Stomach smooth muscle (tissue), 2 donors: ENCODE data around the gene FARS2.

Source experiments
- H3K27ac ChIP-seq: one replicate; pipeline ENCODE4 v1.7.0; 2013; ENCODE audit warnings: mild to moderate bottlenecking, low read length, inconsistent platforms
- H3K27me3 ChIP-seq, 2 donors: one replicate each; pipeline ENCODE4 v1.7.0; 2013; ENCODE audit warnings: low read length in 2 of 2; ENCODE audit not compliant: insufficient read depth in 2 of 2, control insufficient read depth in 1 of 2
- H3K36me3 ChIP-seq, 2 donors: one replicate each; pipeline ENCODE4 v1.7.0; 2013; ENCODE audit warnings: low read length in 2 of 2; ENCODE audit not compliant: control insufficient read depth in 2 of 2, insufficient read depth in 2 of 2
- H3K4me1 ChIP-seq: one replicate; pipeline ENCODE4 v1.7.0; 2013; ENCODE audit warnings: low read length; ENCODE audit not compliant: control insufficient read depth, insufficient read depth
- H3K4me3 ChIP-seq, 2 donors: one replicate each; pipeline ENCODE4 v1.7.0; 2013; ENCODE audit warnings: low read length in 2 of 2
- H3K9ac ChIP-seq, 2 donors: one replicate each; pipeline ENCODE4 v1.7.0; 2013; ENCODE audit warnings: low read length in 2 of 2, mild to moderate bottlenecking in 1 of 2
- H3K9me3 ChIP-seq, 2 donors: one replicate each; pipeline ENCODE4 v1.7.0; 2013; ENCODE audit warnings: low read length in 2 of 2; ENCODE audit not compliant: control insufficient read depth in 2 of 2
- donor health status: healthy.
- donor health status: Pancreatic carcinoma.

Gene FARS2

GRCh38 chr6:5461365-5461764 is 200.1 kb downstream of the FARS2 start:
- Histone ChIP-seq H3K9me3 (no peaks in the 10 kb centered on the region), H3K27ac (no peak overlapping the region), H3K4me3 (no peak overlapping the region), H3K4me1 (no peaks in the 10 kb centered on the region), H3K36me3 (no peaks in the 10 kb centered on the region), H3K9ac (no peak overlapping the region), H3K27me3 (no peaks in the 10 kb centered on the region)

- H3K27ac ChIP-seq, result no peak overlapping the region
- no peak overlapping the region for H3K9ac ChIP-seq
- H3K9me3 ChIP-seq, result no peaks in the 10 kb centered on the region
- no peaks in the 10 kb centered on the region for H3K27me3 ChIP-seq
- no peaks in the 10 kb centered on the region for H3K4me1 ChIP-seq
- no peak overlapping the region for H3K4me3 ChIP-seq
- no peaks in the 10 kb centered on the region for H3K36me3 ChIP-seq
Measured at GRCh38 chr6:5462856-5463255, 201.5 kb downstream of the FARS2 start.

DNA sequence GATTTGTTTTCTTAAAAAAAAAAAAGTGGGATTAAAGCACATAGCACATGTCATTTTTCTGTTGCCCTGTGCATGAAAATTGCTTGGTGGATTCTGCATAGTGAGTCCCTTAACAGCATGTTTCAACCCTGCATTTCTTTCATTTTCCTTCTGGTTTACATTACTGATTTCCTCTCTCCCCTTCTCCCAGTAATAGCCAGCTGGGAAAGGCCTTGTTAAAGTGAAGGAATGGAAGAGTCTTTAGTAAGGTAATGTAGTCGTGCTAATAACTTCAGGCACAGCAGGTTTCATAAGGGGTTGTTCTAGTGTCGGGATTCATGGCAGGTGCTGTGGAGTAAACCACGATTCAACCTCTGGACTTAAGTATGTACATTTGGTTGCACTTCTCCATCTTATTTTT is 202.4 kb downstream of the FARS2 start:
- H3K27me3 ChIP-seq, result no peaks in the 10 kb centered on the region
- H3K4me1 ChIP-seq, result no peaks in the 10 kb centered on the region
- no peak overlapping the region for H3K27ac ChIP-seq
- no peak overlapping the region for H3K4me3 ChIP-seq
- no peaks in the 10 kb centered on the region for H3K36me3 ChIP-seq
- H3K9me3 ChIP-seq, result no peaks in the 10 kb centered on the region
- no peak overlapping the region for H3K9ac ChIP-seq

DNA sequence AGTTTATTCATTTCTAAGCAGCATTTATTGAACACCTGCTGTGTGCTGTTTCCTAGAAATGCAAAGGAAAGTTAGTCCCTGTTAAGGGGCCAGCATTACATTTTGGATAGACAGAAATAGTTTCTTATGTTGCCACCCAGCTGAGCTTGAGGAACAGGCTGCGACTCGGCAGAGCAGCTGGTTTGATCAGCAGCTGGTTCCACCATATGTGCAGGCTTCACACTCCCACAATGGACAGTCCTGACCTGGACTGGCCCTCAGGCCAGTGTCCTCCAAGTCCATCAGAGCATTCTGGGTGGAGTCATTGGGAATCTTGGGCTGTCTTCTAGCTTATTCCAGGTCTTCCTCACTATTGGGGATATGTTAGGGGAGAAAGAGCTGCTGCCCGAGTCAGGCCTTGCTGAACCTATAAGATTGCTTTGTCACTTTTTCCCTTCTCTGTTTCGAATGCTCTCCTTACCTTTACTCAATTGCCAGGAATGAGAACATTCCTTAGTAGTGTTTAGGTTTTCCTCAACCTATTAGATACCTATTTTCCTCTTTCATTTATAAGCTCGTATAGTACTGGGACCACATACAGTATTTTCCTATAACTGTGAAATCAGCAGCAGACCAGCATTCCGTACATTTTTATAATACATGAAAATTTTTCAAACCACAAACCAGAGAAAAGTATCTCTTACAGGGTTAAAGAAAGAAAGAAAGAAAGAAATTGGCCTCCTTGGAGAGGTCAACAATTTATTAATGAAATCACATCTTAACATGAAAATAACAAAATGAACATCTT is 203.0 kb downstream of the FARS2 start:
- Histone ChIP-seq H3K9me3 (no peaks in the 10 kb centered on the region), H3K4me3 (no peak overlapping the region), H3K4me1 (no peaks in the 10 kb centered on the region), H3K27me3 (no peaks in the 10 kb centered on the region), H3K36me3 (no peaks in the 10 kb centered on the region), H3K27ac (no peak overlapping the region), H3K9ac (no peak overlapping the region)

GRCh38 chr6:5466281-5467136 is 205.2 kb downstream of the FARS2 start:
- H3K4me1 ChIP-seq, result no peaks in the 10 kb centered on the region
- no peaks in the 10 kb centered on the region for H3K36me3 ChIP-seq
- H3K4me3 ChIP-seq, result no peak overlapping the region
- H3K9ac ChIP-seq, result no peak overlapping the region
- H3K27me3 ChIP-seq, result no peaks in the 10 kb centered on the region
- no peak overlapping the region for H3K27ac ChIP-seq
- H3K9me3 ChIP-seq, result no peaks in the 10 kb centered on the region

DNA sequence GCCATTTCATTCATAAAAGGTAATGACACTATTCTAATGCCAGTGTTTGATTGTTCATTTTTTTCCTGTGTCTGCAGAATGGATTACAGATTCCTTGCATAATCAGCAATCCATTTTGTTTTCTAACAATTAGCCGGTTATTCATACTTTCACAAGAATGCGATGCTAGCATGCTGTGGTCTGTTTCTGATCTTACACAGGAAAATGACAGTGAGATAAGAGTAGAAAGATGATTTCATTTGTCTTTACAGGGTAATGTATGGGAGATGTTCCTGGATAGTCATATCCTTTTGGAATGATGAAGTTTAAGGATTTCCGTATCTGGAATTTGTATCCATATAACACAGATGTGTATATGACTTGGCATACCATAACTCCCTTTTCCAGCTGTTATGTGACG is 207.3 kb downstream of the FARS2 start:
- H3K9me3 ChIP-seq, result no peaks in the 10 kb centered on the region
- no peak overlapping the region for H3K27ac ChIP-seq
- no peak overlapping the region for H3K9ac ChIP-seq

DNA sequence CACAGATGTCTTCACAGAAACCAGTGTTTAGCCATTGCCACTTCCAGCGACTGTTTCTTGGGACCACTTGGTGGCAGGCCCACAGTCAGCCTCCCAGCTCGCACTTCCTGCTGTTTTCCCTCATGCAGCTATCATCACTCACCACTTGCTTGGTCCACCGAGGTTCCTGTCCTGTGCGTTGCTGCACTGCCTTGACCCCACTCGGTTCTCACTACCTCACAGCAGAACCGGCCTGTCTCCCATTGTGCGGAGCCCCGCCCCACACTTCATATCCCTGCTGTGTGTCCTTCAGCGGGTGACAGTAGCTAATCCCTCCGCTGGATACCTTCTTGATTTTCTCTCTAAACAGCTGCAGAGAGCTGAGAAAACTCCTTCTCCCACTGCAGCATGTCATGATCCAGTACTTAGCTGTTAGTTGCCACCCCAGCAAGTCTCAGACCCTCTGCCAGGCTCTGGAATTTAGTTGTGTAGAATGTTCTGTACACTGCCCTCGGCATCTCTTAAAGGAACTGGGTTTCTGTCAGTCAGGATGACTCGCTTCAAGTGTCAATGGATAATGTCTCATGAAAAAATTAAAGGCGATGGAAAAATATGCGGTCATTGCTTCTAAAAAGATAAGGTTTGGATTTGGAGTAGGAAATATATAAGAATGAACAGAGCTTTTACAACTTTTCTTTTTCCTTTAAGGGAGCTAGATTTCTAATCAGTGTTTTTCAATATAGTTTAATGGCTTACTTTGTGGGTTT is 208.0 kb downstream of the FARS2 start:
- H3K27me3 ChIP-seq, result no peaks in the 10 kb centered on the region
- no peaks in the 10 kb centered on the region for H3K4me1 ChIP-seq
- no peak overlapping the region for H3K4me3 ChIP-seq
- no peaks in the 10 kb centered on the region for H3K36me3 ChIP-seq
- H3K27ac ChIP-seq, result no peak overlapping the region
- H3K9ac ChIP-seq, result no peak overlapping the region
- H3K9me3 ChIP-seq, result no peaks in the 10 kb centered on the region

More for the DNA sequence above, 207.3 kb downstream of the FARS2 start:
- Histone ChIP-seq H3K4me3 (no peak overlapping the region), H3K36me3 (no peaks in the 10 kb centered on the region), H3K27me3 (no peaks in the 10 kb centered on the region), H3K4me1 (no peaks in the 10 kb centered on the region)

DNA sequence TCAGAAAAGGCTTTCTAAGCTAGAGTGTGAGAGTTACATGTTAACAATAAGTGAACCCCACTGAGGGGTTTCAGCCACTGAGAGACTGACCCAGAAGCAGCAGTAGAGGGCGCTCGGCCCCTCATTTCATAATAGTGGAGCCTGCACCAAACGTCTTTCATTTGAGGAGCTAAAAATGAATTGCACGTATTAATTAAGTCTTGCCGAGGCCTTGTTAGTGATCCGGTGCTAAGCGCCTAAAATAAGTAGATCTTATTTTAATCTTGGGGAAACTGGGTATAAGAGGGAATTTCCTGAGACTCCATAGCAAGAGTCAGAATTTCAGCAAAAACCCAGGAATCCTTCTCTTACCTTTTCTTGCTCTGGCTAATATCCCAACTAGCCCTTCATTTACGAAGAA is 209.7 kb downstream of the FARS2 start:
- H3K27me3 ChIP-seq, result no peaks in the 10 kb centered on the region
- H3K27ac ChIP-seq, result no peak overlapping the region
- H3K36me3 ChIP-seq, result no peaks in the 10 kb centered on the region
- H3K9ac ChIP-seq, result no peak overlapping the region
- no peaks in the 10 kb centered on the region for H3K9me3 ChIP-seq
- H3K4me3 ChIP-seq, result no peak overlapping the region
- no peaks in the 10 kb centered on the region for H3K4me1 ChIP-seq

DNA sequence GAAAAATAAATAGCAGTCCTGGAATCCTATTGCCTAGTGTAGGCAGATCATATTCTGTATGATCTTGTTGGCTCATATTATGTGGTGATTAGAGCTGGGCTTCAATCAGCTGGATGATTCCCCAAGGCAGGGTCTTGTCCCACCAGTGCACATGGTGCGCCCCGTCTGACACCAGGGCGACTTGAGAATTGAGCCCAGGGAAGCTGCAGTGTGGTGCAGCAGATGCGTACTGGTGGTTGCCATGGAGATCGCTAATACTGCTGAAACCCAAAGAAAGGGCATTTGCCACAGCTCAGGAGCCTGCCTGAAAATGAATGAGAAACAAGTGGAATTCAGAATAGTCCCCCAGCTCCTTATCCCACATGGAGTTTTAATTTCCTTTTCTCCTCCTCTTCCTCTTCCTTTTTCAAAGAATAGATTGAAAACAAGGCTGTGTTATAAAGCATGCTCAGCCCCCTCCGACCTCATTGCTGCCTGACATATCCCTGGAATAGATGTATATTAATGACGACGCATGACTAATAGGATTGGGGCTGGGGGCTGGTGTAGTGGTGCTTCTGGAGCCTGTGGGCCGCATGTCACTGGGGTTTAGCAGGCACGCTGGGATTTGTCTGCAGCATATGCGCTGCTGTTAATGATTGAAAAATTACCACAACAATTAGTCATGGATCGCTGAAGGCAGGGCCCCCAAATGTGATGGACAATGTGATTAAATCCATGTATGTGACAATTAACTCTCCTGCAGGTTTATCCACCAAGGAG is 210.5 kb downstream of the FARS2 start:
- Histone ChIP-seq H3K36me3 (no peaks in the 10 kb centered on the region), H3K4me1 (no peaks in the 10 kb centered on the region), H3K27me3 (no peaks in the 10 kb centered on the region), H3K9me3 (no peaks in the 10 kb centered on the region), H3K9ac (no peak overlapping the region), H3K4me3 (no peak overlapping the region), H3K27ac (no peak overlapping the region)

DNA sequence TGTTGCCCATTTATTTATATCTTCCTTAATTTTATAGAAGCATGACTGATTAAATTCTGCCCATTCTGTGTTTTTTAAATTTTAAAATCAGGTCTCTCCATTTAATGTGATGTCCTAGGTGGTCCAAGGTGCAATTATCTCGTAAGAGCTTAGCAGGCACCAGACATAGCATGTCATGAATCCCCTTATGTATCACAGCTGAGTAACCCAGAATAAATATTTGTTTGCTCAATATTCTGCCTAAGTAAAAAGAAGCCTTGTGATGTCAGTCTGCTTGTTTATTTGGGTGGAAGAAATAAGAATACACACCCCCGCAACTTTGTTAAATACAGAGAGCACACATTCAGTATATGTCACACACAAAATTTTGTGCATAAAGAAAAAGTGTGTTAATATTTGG is 211.3 kb downstream of the FARS2 start:
- Histone ChIP-seq H3K27ac (no peak overlapping the region), H3K9ac (no peak overlapping the region), H3K4me3 (no peak overlapping the region), H3K36me3 (no peaks in the 10 kb centered on the region), H3K27me3 (no peaks in the 10 kb centered on the region), H3K4me1 (no peaks in the 10 kb centered on the region), H3K9me3 (no peaks in the 10 kb centered on the region)
